GM21515 (cell line): ENCODE data around the gene LELP1.
"Not testable (repeated sequence)": the region's sequence is repeated elsewhere in the genome, so short reads cannot be mapped to it uniquely, and the experiment has no call there.

Experiments
- ATAC-seq: cut with Tn5 transposase; IDR thresholded peaks from one replicate; pipeline ENCODE4 v1.9.1; 2021; ENCODE audit not compliant: unreplicated experiment

LELP1 gene

GRCh38 chr1:153228491-153228890 is 25.3 kb downstream of the LELP1 start:
- no peak for ATAC-seq

GRCh38 chr1:153229076-153229829 is 26.0 kb downstream of the LELP1 start:
- ATAC-seq = not testable (repeated sequence)

- no peak for ATAC-seq
Observed at GRCh38 chr1:153231363-153231762, 28.1 kb downstream of the LELP1 start.

- ATAC-seq = no peak
Observed at GRCh38 chr1:153231785-153232184, 28.6 kb downstream of the LELP1 start.

GRCh38 chr1:153232553-153232952 is 29.3 kb downstream of the LELP1 start:
- ATAC-seq = no peak

- no peak for ATAC-seq
Observed at GRCh38 chr1:153233448-153233847, 30.2 kb downstream of the LELP1 start.

GRCh38 chr1:153238527-153238926 is 35.3 kb downstream of the LELP1 start:
- no peak for ATAC-seq

- ATAC-seq = no peak
Observed at GRCh38 chr1:153242160-153242559, 38.9 kb downstream of the LELP1 start.

GRCh38 chr1:153245466-153245865 is 42.2 kb downstream of the LELP1 start:
- ATAC-seq = no peak

- no peak for ATAC-seq
Observed at GRCh38 chr1:153246018-153246417, 42.8 kb downstream of the LELP1 start.

GRCh38 chr1:153246825-153247224 is 43.6 kb downstream of the LELP1 start:
- no peak for ATAC-seq

GRCh38 chr1:153248176-153248879 is 45.1 kb downstream of the LELP1 start:
- ATAC-seq = no peak

- ATAC-seq = no peak
Observed at GRCh38 chr1:153250166-153250565, 46.9 kb downstream of the LELP1 start.

- ATAC-seq = no peak
Observed at GRCh38 chr1:153251087-153251486, 47.9 kb downstream of the LELP1 start.

- no peak for ATAC-seq
Observed at GRCh38 chr1:153251562-153251961, 48.3 kb downstream of the LELP1 start.

- ATAC-seq = no peak
Observed at GRCh38 chr1:153251988-153252387, 48.8 kb downstream of the LELP1 start.

GRCh38 chr1:153253076-153253475 is 49.8 kb downstream of the LELP1 start:
- no peak for ATAC-seq

GRCh38 chr1:153253693-153254092 is 50.5 kb downstream of the LELP1 start:
- ATAC-seq = no peak
